SKM-1 treated with dmso at 0.1 percent for 144 hours (cell line): ENCODE data around the gene ZNF578.
"Not testable (repeated sequence)": the region's sequence is repeated elsewhere in the genome, so short reads cannot be mapped to it uniquely, and the experiment has no call there.

Source experiments
- DNase-seq: peaks from one replicate; lab custom pipeline; 2025; ENCODE audit not compliant: unreplicated experiment; lab: John Stamatoyannopoulos, UW

Gene ZNF578

DNA sequence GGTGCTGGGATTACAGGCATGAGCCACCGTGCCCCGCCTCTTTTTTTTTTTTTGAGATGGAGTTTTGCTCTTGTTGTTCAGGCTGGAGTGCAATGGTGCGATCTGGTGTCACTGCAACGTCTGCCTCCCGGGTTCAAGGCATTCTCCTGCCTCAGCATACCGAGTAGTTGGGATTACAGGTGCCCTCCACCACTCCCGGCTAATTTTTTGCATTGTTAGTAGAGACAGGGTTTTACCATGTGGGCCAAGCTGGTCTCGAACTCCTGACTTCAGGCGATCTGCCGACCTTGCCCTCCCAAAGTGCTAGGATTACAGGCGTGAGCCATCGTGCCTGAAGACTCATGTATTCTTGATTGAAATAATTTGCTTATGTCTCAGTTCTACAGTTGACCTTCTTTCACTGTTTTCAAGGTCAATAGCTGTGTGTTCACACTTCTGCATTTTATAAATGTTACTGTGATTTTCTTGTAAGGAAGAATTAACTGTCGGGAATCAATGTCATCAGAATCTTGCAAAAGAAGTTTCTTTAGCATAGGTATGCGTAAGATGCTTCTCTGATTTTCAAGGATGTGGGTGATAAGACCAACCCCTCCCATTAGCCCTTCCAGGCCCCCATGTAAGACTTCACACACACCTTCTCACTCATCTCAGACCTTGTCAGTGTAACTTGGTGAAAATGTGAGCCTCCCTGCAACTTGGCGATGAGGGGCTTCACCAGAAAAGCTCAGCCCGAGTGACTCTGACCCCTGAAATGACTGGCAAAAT is 104.1 kb downstream of the ZNF578 start:
- DNase-seq, result no peak

DNA sequence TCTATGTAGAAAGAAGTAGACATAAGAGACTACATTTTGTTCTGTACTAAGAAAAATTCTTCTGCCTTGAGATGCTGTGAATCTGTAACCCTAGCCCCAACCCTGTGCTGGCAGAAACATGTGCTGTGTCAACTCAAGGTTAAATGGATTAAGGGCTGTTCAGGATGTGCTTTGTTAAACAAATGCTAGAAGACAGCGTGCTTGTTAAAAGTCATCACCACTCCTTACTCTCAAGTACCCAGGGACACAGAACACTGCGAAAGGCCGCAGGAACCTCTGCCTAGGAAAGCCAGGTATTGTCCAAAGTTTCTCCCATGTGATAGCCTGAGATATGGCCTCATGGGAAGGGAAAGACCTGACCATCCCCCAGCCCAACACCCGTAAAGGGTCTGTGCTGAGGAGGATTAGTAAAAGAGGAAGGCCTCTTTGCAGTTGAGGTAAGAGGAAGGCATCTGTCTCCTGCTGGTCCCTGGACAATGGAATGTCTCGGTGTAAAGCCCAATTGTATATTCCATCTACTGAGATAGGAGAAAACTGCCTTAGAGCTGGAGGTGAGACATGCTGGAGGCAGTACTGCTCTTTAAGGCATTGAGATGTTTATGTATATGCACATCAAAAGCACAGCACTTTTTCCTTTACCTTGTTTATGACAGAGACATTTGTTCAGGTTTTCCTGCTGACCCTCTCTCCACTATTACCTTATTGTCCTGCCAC is 105.5 kb downstream of the ZNF578 start:
- DNase-seq, result not testable (repeated sequence)

DNA sequence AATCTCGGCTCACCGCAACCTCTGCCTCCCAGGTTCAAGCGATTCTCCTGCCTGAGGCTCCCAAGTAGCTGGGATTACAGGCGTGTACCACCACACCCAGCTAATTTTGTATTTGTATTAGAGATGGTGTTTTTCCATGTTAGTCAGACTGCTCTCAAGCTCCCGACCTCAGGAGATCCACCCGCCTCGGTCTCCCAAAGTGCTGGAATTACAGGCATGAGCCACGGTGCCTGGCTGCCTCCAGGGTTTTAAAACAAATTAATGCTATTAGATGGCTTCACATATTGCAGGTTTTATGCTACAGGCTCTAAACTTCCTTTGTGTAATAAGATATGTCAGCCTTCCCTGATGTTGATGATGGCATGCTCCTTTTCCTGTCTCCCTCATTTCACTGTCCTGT is 108.3 kb downstream of the ZNF578 start:
- DNase-seq, result not testable (repeated sequence)
